ENCODE data around the gene CCDC190. TPM values are rescaled to one million over a fixed set of nuclear protein-coding genes. Genes with fewer than 3 reads are reported as not detected.

CCDC190 gene, protein sequence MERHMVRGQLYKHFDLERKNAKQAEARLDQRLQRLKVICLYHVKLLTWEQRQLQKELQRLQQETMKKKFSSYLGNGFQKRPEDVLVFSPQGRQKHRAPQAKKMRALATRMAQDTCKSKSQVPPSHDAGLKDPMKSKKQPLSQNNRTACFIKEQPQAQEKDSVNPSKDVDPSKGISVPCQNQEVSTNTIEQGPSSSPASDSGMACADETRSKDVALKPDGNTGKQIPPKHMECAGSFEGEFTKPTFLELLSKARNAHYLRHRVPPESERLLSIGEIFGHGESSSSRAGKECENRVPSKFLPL
- total RNA-seq (0.60 TPM), polyA plus RNA-seq (ENCODE audit: insufficient read depth, low read depth, low replicate concordance) (not detected)
- long read RNA-seq, donor 1: 0 reads
- long read RNA-seq, donor 2: 0 reads
- long read RNA-seq, donor 3: 0 reads
- long read RNA-seq, donor 4: 0 reads
- long read RNA-seq, donor 5: 0 reads
- long read RNA-seq, donor 6: 0 reads
- long read RNA-seq, donor 7: 0 reads
- long read RNA-seq, donor 8: 0 reads
- long read RNA-seq, donor 9: 0 reads
- long read RNA-seq, donor 10: 0 reads

DNA sequence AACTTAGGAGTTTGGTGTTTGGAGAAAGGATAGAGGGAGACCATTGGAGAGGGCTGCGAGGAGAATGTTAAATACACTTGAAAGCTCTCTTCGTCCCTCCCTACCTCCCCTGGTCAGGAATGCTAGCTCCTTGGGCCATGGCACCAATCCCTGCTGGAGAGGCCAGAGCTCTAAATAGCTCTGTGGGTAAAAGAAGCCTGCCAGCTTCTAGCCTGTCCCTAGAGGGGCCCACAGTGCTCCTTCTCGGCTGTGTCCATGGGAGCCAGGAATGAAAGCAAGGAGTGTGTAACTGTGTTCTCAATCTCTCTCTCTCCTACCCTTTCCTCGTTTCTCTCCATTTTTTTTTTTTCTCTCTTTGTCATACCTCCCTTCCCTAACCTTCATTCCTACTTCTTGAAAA is at the start of gene CCDC190:
Gene CCDC190 (minus strand): TSS at position 75 of the 400 bp plus-strand sequence. CDS start 1,529 bp downstream, outside the sequence.
- Histone ChIP-seq H3K9me3 (ENCODE audit: control insufficient read depth in 2 of 3, insufficient read depth in 1 of 3, low read length in 3 of 3) (no peaks in the 10 kb centered on the region), H3K27ac (ENCODE audit: low read depth in 2 of 2, low read length in 2 of 2) (no peak within 1 kb of the TSS), H3K27me3 (ENCODE audit: control insufficient read depth, insufficient read depth, low read length) (no peaks in the 10 kb centered on the region), H3K9ac (ENCODE audit: low read length in 3 of 3) (no peak within 1 kb of the TSS), H3K36me3 (ENCODE audit: control insufficient read depth in 2 of 3, insufficient read depth in 3 of 3, low read length in 3 of 3) (no peaks in the 10 kb centered on the region), H3K4me3 (ENCODE audit: low read length in 3 of 3) (no peak within 1 kb of the TSS), H3K4me1 (ENCODE audit: control insufficient read depth in 2 of 3, insufficient read depth in 2 of 3, low read depth in 1 of 3, low read length in 3 of 3) (no peaks in the 10 kb centered on the region)
- DNase-seq (peak in 1 of 5 donors; percentile 7), FAIRE-seq (no peak)
- intact Hi-C loops (cut with DNase I): no loop called here
- TF ChIP-seq, protein P1, sequence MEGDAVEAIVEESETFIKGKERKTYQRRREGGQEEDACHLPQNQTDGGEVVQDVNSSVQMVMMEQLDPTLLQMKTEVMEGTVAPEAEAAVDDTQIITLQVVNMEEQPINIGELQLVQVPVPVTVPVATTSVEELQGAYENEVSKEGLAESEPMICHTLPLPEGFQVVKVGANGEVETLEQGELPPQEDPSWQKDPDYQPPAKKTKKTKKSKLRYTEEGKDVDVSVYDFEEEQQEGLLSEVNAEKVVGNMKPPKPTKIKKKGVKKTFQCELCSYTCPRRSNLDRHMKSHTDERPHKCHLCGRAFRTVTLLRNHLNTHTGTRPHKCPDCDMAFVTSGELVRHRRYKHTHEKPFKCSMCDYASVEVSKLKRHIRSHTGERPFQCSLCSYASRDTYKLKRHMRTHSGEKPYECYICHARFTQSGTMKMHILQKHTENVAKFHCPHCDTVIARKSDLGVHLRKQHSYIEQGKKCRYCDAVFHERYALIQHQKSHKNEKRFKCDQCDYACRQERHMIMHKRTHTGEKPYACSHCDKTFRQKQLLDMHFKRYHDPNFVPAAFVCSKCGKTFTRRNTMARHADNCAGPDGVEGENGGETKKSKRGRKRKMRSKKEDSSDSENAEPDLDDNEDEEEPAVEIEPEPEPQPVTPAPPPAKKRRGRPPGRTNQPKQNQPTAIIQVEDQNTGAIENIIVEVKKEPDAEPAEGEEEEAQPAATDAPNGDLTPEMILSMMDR (IDR thresholded peaks at IDR 0.05; ENCODE audit: borderline replicate concordance, extremely low read depth, insufficient read depth): no peak

DNA sequence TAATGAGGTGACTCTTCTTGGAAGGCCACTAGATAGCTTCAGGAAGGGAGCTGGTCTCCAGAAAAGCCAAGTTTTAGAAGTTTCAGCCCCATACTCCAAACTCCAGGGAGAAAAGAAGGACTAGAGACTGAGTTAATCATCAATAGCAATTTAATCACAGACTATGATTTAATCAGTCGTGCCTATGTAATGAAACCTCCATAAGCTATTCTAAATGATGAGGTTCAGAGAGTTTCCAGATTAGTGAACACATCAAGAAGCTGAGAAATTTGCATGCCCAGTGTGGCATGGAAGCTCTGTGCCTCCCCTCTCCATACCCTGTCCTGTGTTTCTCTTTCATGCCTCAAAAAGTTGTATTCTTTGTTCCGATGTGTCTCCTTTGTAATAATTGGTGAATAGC is 49.2 kb upstream of the CCDC190 start:
- no peaks in the 10 kb centered on the region for H3K36me3 ChIP-seq (ENCODE audit: control insufficient read depth in 2 of 3, insufficient read depth in 3 of 3, low read length in 3 of 3)
- peaks cover 0 to 9% (median 0%) of the 10 kb centered on the region in 3 donors for H3K9me3 ChIP-seq (ENCODE audit: control insufficient read depth in 2 of 3, insufficient read depth in 1 of 3, low read length in 3 of 3)
- no peaks in the 10 kb centered on the region for H3K27me3 ChIP-seq (ENCODE audit: control insufficient read depth, insufficient read depth, low read length)
- intact Hi-C loops (cut with DNase I): no loop called here
- TF ChIP-seq, protein P1 (IDR thresholded peaks at IDR 0.05; ENCODE audit: borderline replicate concordance, extremely low read depth, insufficient read depth): no peak
- H3K4me3 ChIP-seq (ENCODE audit: low read length in 3 of 3): no peak overlapping the region
- H3K4me1 ChIP-seq (ENCODE audit: control insufficient read depth in 2 of 3, insufficient read depth in 2 of 3, low read depth in 1 of 3, low read length in 3 of 3): no peaks in the 10 kb centered on the region
- FAIRE-seq (no peak), DNase-seq (peak in 2 of 5 donors; percentile 37 to 51)
- H3K9ac ChIP-seq (ENCODE audit: low read length in 3 of 3): no peak overlapping the region
- no peak overlapping the region for H3K27ac ChIP-seq (ENCODE audit: low read depth in 2 of 2, low read length in 2 of 2)

DNA sequence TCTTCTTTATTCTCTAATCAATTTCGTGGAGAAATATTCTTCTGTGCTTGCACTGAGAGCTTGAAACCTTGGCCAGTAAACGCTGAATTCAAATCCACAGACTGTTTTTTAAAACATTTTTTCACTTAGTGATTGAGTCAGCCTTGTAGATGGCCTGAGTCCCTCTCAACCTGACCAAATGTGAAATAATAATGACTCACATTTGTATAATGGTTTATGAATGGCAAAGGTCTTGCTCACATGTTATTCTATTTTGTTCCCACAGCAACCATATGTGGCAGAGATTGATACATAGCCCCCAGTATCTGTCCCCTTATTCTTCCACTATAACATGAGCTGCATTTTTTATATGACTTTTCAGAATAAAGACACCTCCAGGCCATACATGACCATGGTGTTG is 47.8 kb upstream of the CCDC190 start:
- Histone ChIP-seq H3K27ac (ENCODE audit: low read depth in 2 of 2, low read length in 2 of 2) (no peak overlapping the region), H3K27me3 (ENCODE audit: control insufficient read depth, insufficient read depth, low read length) (no peaks in the 10 kb centered on the region), H3K9ac (ENCODE audit: low read length in 3 of 3) (no peak overlapping the region), H3K9me3 (ENCODE audit: control insufficient read depth in 2 of 3, insufficient read depth in 1 of 3, low read length in 3 of 3) (peaks cover 0 to 9% (median 0%) of the 10 kb centered on the region in 3 donors), H3K4me3 (ENCODE audit: low read length in 3 of 3) (no peak overlapping the region), H3K4me1 (ENCODE audit: control insufficient read depth in 2 of 3, insufficient read depth in 2 of 3, low read depth in 1 of 3, low read length in 3 of 3) (no peaks in the 10 kb centered on the region), H3K36me3 (ENCODE audit: control insufficient read depth in 2 of 3, insufficient read depth in 3 of 3, low read length in 3 of 3) (no peaks in the 10 kb centered on the region)
- intact Hi-C loops (cut with DNase I): no loop called here
- DNase-seq (no peak), FAIRE-seq (no peak)
- TF ChIP-seq, protein P1 (IDR thresholded peaks at IDR 0.05; ENCODE audit: borderline replicate concordance, extremely low read depth, insufficient read depth): no peak
